PC-9 (cell line): ENCODE results near the gene AUH. TPM values are rescaled to one million over a fixed set of nuclear protein-coding genes. Genes with fewer than 3 reads are reported as not detected.

Experiments
- BruUV-seq: library from RNA; stranded (reverse); fragments of 400-500 nt; replicated peaks from 2 replicates; lab custom pipeline; 2021; lab: Mats Ljungman, UMichigan
- CTCF ChIA-PET: fragments of 300-600 bp; sonication (Branson Sonifier 250); formaldehyde crosslinking; loops from one replicate; lab custom pipeline; 2022; ENCODE audit warnings: antibody characterized with exemption; lab: Charles Lee
- POLR2A ChIA-PET: fragments of 300-600 bp; sonication (Branson Sonifier 250); formaldehyde crosslinking; loops from one replicate; lab custom pipeline; 2022; ENCODE audit warnings: antibody characterized with exemption; ENCODE audit not compliant: unreplicated experiment; lab: Charles Lee
- DNase-seq, 2 experiments: peaks; one replicate each; pipeline versions ENCODE4 v3.0.0 to v3.0.0-alpha.2; 2015 to 2022; ENCODE audit warnings: mixed read lengths in 1 of 2
- H2AFZ ChIP-seq: fragments of 200-600 bp; sonication (generic); 2 replicates; pipeline ENCODE4 v1.8.1; 2017; ENCODE audit warnings: antibody characterized with exemption
- H3F3A ChIP-seq: fragments of 200-600 bp; sonication (generic); 2 replicates; pipeline ENCODE4 v1.8.1; 2017; ENCODE audit warnings: antibody characterized with exemption, mild to moderate bottlenecking, low read depth; ENCODE audit not compliant: insufficient read depth
- H3K27ac ChIP-seq: fragments of 200-600 bp; sonication (generic); 2 replicates; pipeline ENCODE4 v1.6.1; 2016; ENCODE audit warnings: mixed run types
- H3K27me3 ChIP-seq: fragments of 200-600 bp; sonication (generic); 2 replicates; pipeline ENCODE4 v1.6.1; 2016; ENCODE audit warnings: low read depth, mixed run types; ENCODE audit not compliant: insufficient read depth
- H3K36me3 ChIP-seq: fragments of 200-600 bp; sonication (generic); 2 replicates; pipeline ENCODE4 v1.6.1; 2016; ENCODE audit warnings: low read depth, mixed run types
- H3K4me1 ChIP-seq: fragments of 200-600 bp; sonication (generic); replicated peaks from 2 replicates; pipeline ENCODE4 v1.6.1; 2016; ENCODE audit warnings: mixed run types; ENCODE audit not compliant: insufficient read depth
- H3K4me2 ChIP-seq: fragments of 200-600 bp; sonication (generic); 2 replicates; pipeline ENCODE4 v1.6.1; 2017; ENCODE audit warnings: mixed run types
- H3K4me3 ChIP-seq: fragments of 200-600 bp; sonication (generic); 2 replicates; pipeline ENCODE4 v1.6.1; 2016; ENCODE audit warnings: mixed run types
- H3K79me2 ChIP-seq: fragments of 200-600 bp; sonication (generic); 2 replicates; pipeline ENCODE4 v1.6.1; 2017; ENCODE audit warnings: low read depth, mixed run types
- H3K9me2 ChIP-seq: fragments of 200-600 bp; sonication (generic); 2 replicates; pipeline ENCODE4 v1.8.1; 2017; ENCODE audit warnings: mild to moderate bottlenecking; ENCODE audit not compliant: insufficient read depth
- H3K9me3 ChIP-seq: fragments of 200-600 bp; sonication (generic); 2 replicates; pipeline ENCODE4 v1.8.1; 2016; ENCODE audit warnings: low read depth; ENCODE audit not compliant: insufficient read depth
- H4K20me1 ChIP-seq: fragments of 200-600 bp; sonication (generic); 2 replicates; pipeline ENCODE4 v1.8.1; 2017; ENCODE audit not compliant: insufficient read depth
- CTCF ChIP-seq: fragments of 200-600 bp; sonication (generic); conservative IDR thresholded peaks from 2 replicates; pipeline ENCODE4 v1.6.1; 2017; ENCODE audit warnings: mixed run types, antibody characterized with exemption, mild to moderate bottlenecking, moderate library complexity
- EZH2 ChIP-seq: fragments of 200-600 bp; sonication (generic); IDR thresholded peaks from 2 replicates; pipeline ENCODE4 v1.8.0; 2017; ENCODE audit warnings: antibody characterized with exemption, low read depth
- intact Hi-C: fragments of 100-400 bp; cut with micrococcal nuclease; formaldehyde crosslinking; loops from one replicate; pipeline ENCODE4 v1.10.0; 2022; ENCODE audit not compliant: unreplicated experiment
- total RNA-seq: library from RNA; stranded (reverse); gene quantifications from 2 replicates; pipeline ENCODE4 v1.2.3, GENCODE V29; 2021

Gene AUH
- total RNA-seq, 1 experiment from 2014 or later: 24.9 TPM

GRCh38 chr9:91316093-91316492 lies 45.6 kb downstream of the AUH start:
- ChIA-PET CTCF (no interaction called here), POLR2A (interaction anchor here (0.7 kb wide), 1 partner anchor 49 kb away, joined by 4 read pairs; no protein-coding TSS in a partner anchor)
- no peaks in the 10 kb centered on the region for H3K27me3 ChIP-seq
- H3K9me2 ChIP-seq: no peaks in the 10 kb centered on the region
- peaks cover 12% of the 10 kb centered on the region for H3F3A ChIP-seq
- H3K36me3 ChIP-seq: 0 out of 2 replicates have a peak, but pooled peaks cover 3% of the 10 kb centered on the region
- peaks cover 18% of the 10 kb centered on the region for H3K79me2 ChIP-seq
- no peaks in the 10 kb centered on the region for H4K20me1 ChIP-seq
- BruUV-seq: no TSS peak
- TF ChIP-seq CTCF (no peak), EZH2 (no peak)
- intact Hi-C loops: loop anchor here (10.0 kb wide), 2 partner anchors 251 to 401 kb away; no protein-coding TSS in a partner anchor
- no peak overlapping the region for H3K4me3 ChIP-seq
- no peak for DNase-seq
- no peak overlapping the region for H2AFZ ChIP-seq
- peak overlapping the region; percentile 54 for H3K27ac ChIP-seq
- H3K9me3 ChIP-seq: no peaks in the 10 kb centered on the region
- H3K4me2 ChIP-seq: 0 out of 2 replicates have a peak overlapping the region, but pooled peaks have one; percentile 23
- H3K4me1 ChIP-seq: peaks cover 43% of the 10 kb centered on the region

DNA sequence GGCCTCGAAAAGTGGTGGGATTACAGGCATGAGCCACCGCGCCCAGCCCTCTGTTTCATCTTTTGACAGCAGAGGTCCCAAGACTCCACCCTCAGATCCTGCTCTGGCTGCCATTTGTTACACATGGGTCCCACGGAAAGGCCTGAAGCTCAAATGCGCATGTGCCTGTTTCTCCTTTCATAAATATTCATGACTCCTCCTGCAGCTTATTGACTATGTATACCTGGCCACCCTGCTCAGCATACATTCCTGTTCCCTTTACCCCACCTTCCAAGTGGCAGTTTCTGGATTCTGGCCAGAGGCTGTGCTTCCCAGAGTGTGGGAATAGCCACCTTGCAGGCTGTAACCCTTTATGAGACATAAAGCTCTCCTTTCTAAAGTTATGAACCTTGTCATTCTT lies 46.5 kb downstream of the AUH start:
- H3K27me3 ChIP-seq: no peaks in the 10 kb centered on the region
- TF ChIP-seq EZH2 (no peak), CTCF (no peak)
- no peak overlapping the region for H3K4me3 ChIP-seq
- H3K36me3 ChIP-seq: no peaks in the 10 kb centered on the region
- H2AFZ ChIP-seq: no peak overlapping the region
- no peak overlapping the region for H3K4me2 ChIP-seq
- H3K4me1 ChIP-seq: peaks cover 50% of the 10 kb centered on the region
- peaks cover 12% of the 10 kb centered on the region for H3F3A ChIP-seq
- ChIA-PET CTCF (no interaction called here), POLR2A (no interaction called here)
- H3K9me2 ChIP-seq: no peaks in the 10 kb centered on the region
- H3K27ac ChIP-seq: peak overlapping the region; percentile 54
- H3K79me2 ChIP-seq: peaks cover 18% of the 10 kb centered on the region
- peak; percentile 50 to 65 for DNase-seq
- intact Hi-C loops: loop anchor here (10.0 kb wide), 2 partner anchors 250 to 400 kb away; no protein-coding TSS in a partner anchor
- no peaks in the 10 kb centered on the region for H3K9me3 ChIP-seq
- H4K20me1 ChIP-seq: no peaks in the 10 kb centered on the region
- no TSS peak for BruUV-seq

GRCh38 chr9:91312717-91313325 lies 48.9 kb downstream of the AUH start:
- CTCF ChIA-PET: interaction anchor here (1.0 kb wide), 1 partner anchor 8 kb away, joined by 4 read pairs; no protein-coding TSS in a partner anchor
- H3K36me3 ChIP-seq: no peaks in the 10 kb centered on the region
- TF ChIP-seq CTCF: no peak
- no peak for TF ChIP-seq EZH2
- peak overlapping the region; percentile 63 for H3K4me2 ChIP-seq
- intact Hi-C loops: loop anchor here (5.0 to 10.0 kb wide), 3 partner anchors 109 to 398 kb away; partner anchors contain the start of gene NFIL3
- H3K9me3 ChIP-seq: no peaks in the 10 kb centered on the region
- no TSS peak for BruUV-seq
- peaks cover 12% of the 10 kb centered on the region for H3F3A ChIP-seq
- POLR2A ChIA-PET: no interaction called here
- H3K79me2 ChIP-seq: peaks cover 25% of the 10 kb centered on the region
- peak overlapping the region; percentile 85 for H3K27ac ChIP-seq
- H3K9me2 ChIP-seq: no peaks in the 10 kb centered on the region
- no peak overlapping the region for H2AFZ ChIP-seq
- H3K27me3 ChIP-seq: no peaks in the 10 kb centered on the region
- H4K20me1 ChIP-seq: no peaks in the 10 kb centered on the region
- peaks cover 55% of the 10 kb centered on the region for H3K4me1 ChIP-seq
- no peak overlapping the region for H3K4me3 ChIP-seq
- DNase-seq: peak; percentile 74 to 98
